Esophagus (tissue), 2 donors: ENCODE results near the gene MYMX. TPM values are rescaled to one million over a fixed set of nuclear protein-coding genes. Genes with fewer than 3 reads are reported as not detected.
"Not testable (repeated sequence)": the region's sequence is repeated elsewhere in the genome, so short reads cannot be mapped to it uniquely, and the experiment has no call there.

Experiments used
- H3K27ac ChIP-seq, 2 donors: one replicate each; pipeline ENCODE4 v1.5.1; 2013; ENCODE audit warnings: low read depth in 2 of 2, mild to moderate bottlenecking in 2 of 2, inconsistent platforms in 1 of 2, low read length in 1 of 2, moderate library complexity in 1 of 2
- H3K27me3 ChIP-seq, 2 donors: one replicate each; pipeline ENCODE4 v1.6.1; 2013; ENCODE audit warnings: low read length in 2 of 2, control low read depth in 1 of 2, mild to moderate bottlenecking in 1 of 2; ENCODE audit not compliant: insufficient read depth in 2 of 2, control insufficient read depth in 1 of 2
- H3K36me3 ChIP-seq, 2 donors: one replicate each; pipeline ENCODE4 v1.6.1; 2013; ENCODE audit warnings: low read length in 1 of 2; ENCODE audit not compliant: control insufficient read depth in 2 of 2, insufficient read depth in 2 of 2
- H3K4me1 ChIP-seq, 2 donors: one replicate each; pipeline ENCODE4 v1.6.1; 2013; ENCODE audit warnings: low read length in 1 of 2; ENCODE audit not compliant: control insufficient read depth in 2 of 2, insufficient read depth in 2 of 2
- H3K4me3 ChIP-seq, 2 donors: one replicate each; pipeline ENCODE4 v1.5.1; 2013; ENCODE audit warnings: low read length in 2 of 2, mild to moderate bottlenecking in 2 of 2, low read depth in 1 of 2, moderate library complexity in 1 of 2
- H3K9me3 ChIP-seq, 2 donors: one replicate each; pipeline ENCODE4 v1.6.1; 2013; ENCODE audit warnings: mild to moderate bottlenecking in 2 of 2, low read depth in 1 of 2, low read length in 1 of 2, moderate library complexity in 1 of 2; ENCODE audit not compliant: control insufficient read depth in 2 of 2, insufficient read depth in 1 of 2
- WGBS, 2 donors: extraction: QIAGEN DNeasy Blood & Tissue Kit; methylation state at CpG; one replicate each; pipeline ENCODE4 v1.1.7; 2013; 5-methylcytosine and 5-hydroxymethylcytosine counted together
- polyA plus RNA-seq, 2 donors: library from polyadenylated mRNA; stranded (reverse); fragments of 200-250 nt; gene quantifications; one replicate each; pipeline ENCODE4 v1.2.3, GENCODE V29; 2013
- donor health status: healthy with polysubstance abuse.
- donor health status: Bipolar disorder and iron deficiency.

The MYMX gene
- polyA plus RNA-seq, 2 donors, result 0.05 TPM; not detected in 1

GRCh38 chr6:44177691-44178423 lies 38.9 kb upstream of the MYMX start:
- Histone ChIP-seq H3K4me1 (peaks cover 0 to 1% of the 10 kb centered on the region in 2 donors), H3K27me3 (no peaks in the 10 kb centered on the region), H3K36me3 (no peaks in the 10 kb centered on the region), H3K9me3 (no peaks in the 10 kb centered on the region), H3K27ac (peak overlapping the region; percentile 47 to 63), H3K4me3 (no peak overlapping the region)
- WGBS, 2 donors, result 44 to 58% methylated on average over 13 of the region's 13 CpGs

DNA sequence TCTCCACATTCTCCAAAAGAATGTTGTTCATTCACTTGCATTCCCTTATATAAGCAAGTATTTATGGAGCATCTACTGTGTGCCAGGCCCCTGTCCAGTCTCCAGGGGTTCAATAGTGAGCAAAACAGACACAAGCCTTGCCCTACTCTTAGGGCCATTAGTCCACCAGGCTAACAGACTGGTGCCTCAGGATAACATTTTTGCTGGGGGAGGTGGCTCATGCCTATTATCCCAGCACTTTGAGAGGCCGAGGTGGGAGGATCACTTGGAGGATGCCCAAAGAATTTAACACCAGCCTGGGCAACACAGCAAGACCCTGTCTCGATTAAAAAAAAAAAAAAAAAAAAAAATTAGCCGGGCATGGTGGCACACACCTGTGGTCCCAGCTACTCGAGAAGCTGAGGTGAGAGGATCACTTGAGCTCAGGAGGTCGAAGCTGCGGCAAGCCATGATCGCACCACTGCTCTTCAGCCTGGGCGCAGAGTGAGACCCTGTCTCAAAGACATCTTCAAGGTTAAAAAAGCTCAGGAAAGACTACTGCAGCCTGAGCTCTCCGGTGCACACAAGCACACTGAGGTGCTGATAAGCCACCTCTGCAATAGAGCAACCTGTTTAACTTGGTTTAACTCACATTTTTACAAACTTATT lies 38.2 kb upstream of the MYMX start:
- peaks cover 0 to 4% of the 10 kb centered on the region in 2 donors for H3K4me1 ChIP-seq
- no peaks in the 10 kb centered on the region for H3K9me3 ChIP-seq
- no peak overlapping the region for H3K4me3 ChIP-seq
- no peaks in the 10 kb centered on the region for H3K36me3 ChIP-seq
- H3K27me3 ChIP-seq, result no peaks in the 10 kb centered on the region
- 84 to 91% methylated on average over 9 of the region's 9 CpGs for WGBS, 2 donors
- peak overlapping the region in 1 of 2 donors; percentile 63 for H3K27ac ChIP-seq

DNA sequence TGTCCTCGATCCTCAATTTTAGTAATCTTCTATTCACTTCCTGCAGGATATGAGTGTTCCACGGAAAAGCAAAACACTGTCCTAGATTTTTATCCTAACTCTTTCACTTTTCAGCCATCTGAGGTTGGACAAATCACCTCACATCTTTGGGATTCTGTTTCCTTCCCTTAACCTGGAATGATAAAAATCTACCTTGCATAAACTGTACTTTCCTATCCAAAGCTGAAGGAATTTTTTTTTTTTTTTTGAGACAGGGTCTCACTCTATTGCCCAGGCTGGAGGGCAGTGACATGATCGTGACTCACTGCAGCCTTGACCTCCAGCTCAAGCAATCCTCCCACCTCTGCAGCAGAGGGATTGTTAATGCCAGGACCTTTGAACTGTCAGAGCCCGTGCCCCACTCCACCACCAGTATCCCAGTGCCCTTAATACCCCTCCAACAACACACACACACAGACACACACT lies 37.6 kb upstream of the MYMX start:
- peaks cover 0 to 4% of the 10 kb centered on the region in 2 donors for H3K4me1 ChIP-seq

DNA sequence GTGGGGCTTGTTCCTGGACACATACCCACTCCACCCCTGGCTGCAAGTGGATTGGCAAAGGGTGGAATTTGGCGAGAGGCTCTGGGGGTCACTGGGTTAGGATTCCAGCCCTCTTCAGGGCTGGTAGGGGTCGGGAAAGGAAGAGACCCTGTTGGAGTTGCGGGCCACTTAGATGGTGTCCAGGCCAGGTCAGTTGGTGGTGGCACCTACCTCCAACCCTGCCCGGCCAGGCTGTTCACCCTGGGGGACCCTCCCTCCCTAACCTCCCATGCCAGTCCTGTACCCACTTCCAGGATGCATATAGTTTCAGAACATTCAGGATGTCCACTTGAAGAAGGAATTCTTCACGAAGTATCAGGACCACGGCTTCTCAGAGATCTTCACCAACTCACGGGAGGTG lies 37.1 kb upstream of the MYMX start:
- Histone ChIP-seq H3K9me3 (no peaks in the 10 kb centered on the region), H3K27ac (no peak overlapping the region), H3K4me3 (no peak overlapping the region), H3K27me3 (no peaks in the 10 kb centered on the region), H3K4me1 (peaks cover 0 to 4% of the 10 kb centered on the region in 2 donors), H3K36me3 (no peaks in the 10 kb centered on the region)
- 90 to 93% methylated on average over 7 of the region's 7 CpGs for WGBS, 2 donors

More for the DNA sequence above, 37.6 kb upstream of the MYMX start:
- 53 to 61% methylated on average over 4 of the region's 4 CpGs for WGBS, 2 donors
- H3K4me3 ChIP-seq, result no peak overlapping the region
- H3K27me3 ChIP-seq, result no peaks in the 10 kb centered on the region
- H3K27ac ChIP-seq, result no peak overlapping the region
- H3K36me3 ChIP-seq, result no peaks in the 10 kb centered on the region
- H3K9me3 ChIP-seq, result no peaks in the 10 kb centered on the region

DNA sequence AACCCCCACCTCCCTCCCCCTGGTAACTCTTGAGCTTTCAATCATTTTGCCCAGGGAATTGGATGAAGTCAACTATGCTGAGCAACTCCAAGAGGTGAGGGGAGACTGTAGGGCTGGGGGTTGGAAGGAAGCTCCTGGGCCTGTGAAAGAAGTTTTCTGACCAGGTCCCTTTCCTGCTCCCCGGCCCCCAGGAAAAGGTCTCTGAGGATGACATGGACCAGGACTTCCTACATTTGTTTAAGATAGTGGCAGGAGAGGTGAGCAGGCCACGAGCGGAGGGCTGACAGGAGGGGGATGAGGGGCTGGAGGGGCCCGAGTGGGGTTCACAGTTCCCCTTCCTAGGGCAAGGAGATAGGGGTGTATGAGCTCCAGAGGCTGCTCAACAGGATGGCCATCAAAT lies 36.3 kb upstream of the MYMX start:
- H3K27me3 ChIP-seq, result no peaks in the 10 kb centered on the region
- H3K36me3 ChIP-seq, result no peaks in the 10 kb centered on the region
- H3K27ac ChIP-seq, result no peak overlapping the region
- H3K4me3 ChIP-seq, result no peak overlapping the region
- no peaks in the 10 kb centered on the region for H3K9me3 ChIP-seq
- WGBS, 2 donors, result 87 to 91% methylated on average over 4 of the region's 4 CpGs
- H3K4me1 ChIP-seq, result peaks cover 0 to 4% of the 10 kb centered on the region in 2 donors

- Histone ChIP-seq H3K27ac (no peak overlapping the region), H3K9me3 (no peaks in the 10 kb centered on the region), H3K4me3 (no peak overlapping the region), H3K27me3 (no peaks in the 10 kb centered on the region), H3K36me3 (no peaks in the 10 kb centered on the region), H3K4me1 (peaks cover 0 to 4% of the 10 kb centered on the region in 2 donors)
- WGBS, 2 donors, result 93 to 94% methylated on average over 4 of the region's 4 CpGs
Measured at GRCh38 chr6:44180886-44181285, 35.8 kb upstream of the MYMX start.

GRCh38 chr6:44181784-44182183 lies 34.9 kb upstream of the MYMX start:
- not testable (repeated sequence) for H3K27ac ChIP-seq, H3K4me3 ChIP-seq, H3K27me3 ChIP-seq, H3K4me1 ChIP-seq, H3K36me3 ChIP-seq, H3K9me3 ChIP-seq

DNA sequence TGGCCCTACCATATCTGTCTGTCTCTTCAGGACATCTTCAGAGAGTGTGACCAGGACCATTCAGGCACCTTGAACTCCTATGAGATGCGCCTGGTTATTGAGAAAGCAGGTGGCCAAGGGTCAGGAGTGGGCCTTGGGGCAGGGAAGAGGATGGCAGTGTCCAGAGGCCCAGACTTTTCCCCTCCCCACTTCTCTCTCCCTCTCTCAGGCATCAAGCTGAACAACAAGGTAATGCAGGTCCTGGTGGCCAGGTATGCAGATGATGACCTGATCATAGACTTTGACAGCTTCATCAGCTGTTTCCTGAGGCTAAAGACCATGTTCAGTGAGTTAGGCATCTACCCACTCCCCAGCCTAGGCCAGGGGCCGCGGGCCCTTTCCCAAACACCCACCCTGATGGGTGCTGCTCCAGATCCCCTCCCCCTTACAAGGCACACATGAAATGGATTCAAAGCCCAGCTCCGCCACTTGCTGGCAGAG lies 33.8 kb upstream of the MYMX start:
- WGBS, 2 donors, result 89 to 92% methylated on average over 4 of the region's 4 CpGs
- Histone ChIP-seq H3K4me3 (no peak overlapping the region), H3K27me3 (no peaks in the 10 kb centered on the region), H3K27ac (peak overlapping the region in 1 of 2 donors; percentile 65), H3K9me3 (no peaks in the 10 kb centered on the region), H3K36me3 (no peaks in the 10 kb centered on the region), H3K4me1 (peaks cover 0 to 4% of the 10 kb centered on the region in 2 donors)

DNA sequence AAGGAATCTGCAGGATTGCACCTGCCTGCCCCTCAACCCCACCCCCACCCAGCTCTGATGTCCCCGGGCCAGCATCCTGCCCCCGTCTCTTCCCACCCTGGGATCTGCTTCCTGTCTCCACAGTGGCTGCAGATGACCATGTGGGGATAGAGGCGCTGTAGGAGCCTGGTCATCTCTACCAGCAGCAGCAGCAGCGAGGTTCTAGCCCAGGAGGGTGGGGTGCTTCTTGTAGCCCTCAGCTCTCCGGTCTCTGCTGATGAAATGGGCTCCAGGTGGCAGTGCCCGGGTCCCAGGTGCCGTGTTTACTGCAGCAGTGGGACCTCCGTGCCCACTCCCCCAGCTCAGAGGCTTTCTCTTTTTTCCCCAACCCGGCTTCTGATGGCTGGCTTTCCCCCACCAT lies 32.9 kb upstream of the MYMX start:
- peaks cover 0 to 4% of the 10 kb centered on the region in 2 donors for H3K4me1 ChIP-seq
- no peak overlapping the region for H3K27ac ChIP-seq
- no peaks in the 10 kb centered on the region for H3K27me3 ChIP-seq
- H3K9me3 ChIP-seq, result no peaks in the 10 kb centered on the region
- WGBS, 2 donors, result 78 to 85% methylated on average over 9 of the region's 9 CpGs
- no peak overlapping the region for H3K4me3 ChIP-seq
- H3K36me3 ChIP-seq, result no peaks in the 10 kb centered on the region
